GM23338 (cell line): ENCODE data around the gene TFB1M. TPM values are rescaled to one million over a fixed set of nuclear protein-coding genes. Genes with fewer than 3 reads are reported as not detected.
A peak's percentile ranks its signal among the peaks of the same experiment; 100 is the strongest.

Source experiments
- ATAC-seq: fragments of 200-7000 bp; cut with Tn5 transposase; 3 replicates; pipeline ENCODE4 v1.9.1; 2020
- DNase-seq: peaks from one replicate; pipeline ENCODE4 v3.0.0-alpha.2; 2015; ENCODE audit warnings: low spot score
- H2AFZ ChIP-seq: fragments of 200-600 bp; sonication (generic); 2 replicates; pipeline ENCODE4 v1.8.0; 2016; ENCODE audit warnings: antibody characterized with exemption, mild to moderate bottlenecking, moderate library complexity
- H3F3A ChIP-seq: fragments of 200-600 bp; sonication (generic); replicated peaks from 2 replicates; pipeline ENCODE4 v1.8.0; 2017; ENCODE audit warnings: antibody characterized with exemption, mixed run types, low read depth
- H3K27ac ChIP-seq: fragments of 200-600 bp; sonication (generic); 2 replicates; pipeline ENCODE4 v1.6.1; 2016; ENCODE audit warnings: low read depth
- H3K27me3 ChIP-seq: fragments of 200-600 bp; sonication (generic); 2 replicates; pipeline ENCODE4 v1.8.0; 2016; ENCODE audit warnings: mild to moderate bottlenecking, mixed run types, moderate library complexity; ENCODE audit not compliant: insufficient read depth
- H3K36me3 ChIP-seq: fragments of 200-600 bp; sonication (generic); 2 replicates; pipeline ENCODE4 v1.8.0; 2016; ENCODE audit warnings: mild to moderate bottlenecking; ENCODE audit not compliant: insufficient read depth
- H3K4me1 ChIP-seq: fragments of 200-600 bp; sonication (generic); 2 replicates; pipeline ENCODE4 v1.8.0; 2016; ENCODE audit warnings: mild to moderate bottlenecking, moderate library complexity; ENCODE audit not compliant: insufficient read depth
- H3K4me2 ChIP-seq: fragments of 200-600 bp; sonication (generic); 2 replicates; pipeline ENCODE4 v1.7.1; 2017; ENCODE audit warnings: mixed run types
- H3K4me3 ChIP-seq: fragments of 200-600 bp; sonication (generic); 2 replicates; pipeline ENCODE4 v1.6.1; 2016; ENCODE audit warnings: mixed run types
- H3K79me2 ChIP-seq: fragments of 200-600 bp; sonication (generic); replicated peaks from 2 replicates; pipeline ENCODE4 v1.8.0; 2017; ENCODE audit warnings: mild to moderate bottlenecking; ENCODE audit not compliant: insufficient read depth
- H3K9me2 ChIP-seq: fragments of 200-600 bp; sonication (generic); 2 replicates; pipeline ENCODE4 v1.8.0; 2017; ENCODE audit not compliant: insufficient read depth
- H4K20me1 ChIP-seq: fragments of 200-600 bp; sonication (generic); replicated peaks from 2 replicates; pipeline ENCODE4 v1.8.0; 2017; ENCODE audit warnings: mild to moderate bottlenecking; ENCODE audit not compliant: insufficient read depth
- H3K27ac Mint-ChIP-seq: 2 replicates; pipeline ENCODE4 v1.8.0; 2020; ENCODE audit warnings: inconsistent platforms, mild to moderate bottlenecking, moderate library complexity, mixed read lengths
- H3K27me3 Mint-ChIP-seq: 3 replicates; pipeline ENCODE4 v1.8.0; 2022; ENCODE audit warnings: low read depth, mild to moderate bottlenecking, moderate library complexity, mixed read lengths, inconsistent platforms; ENCODE audit not compliant: insufficient read depth, poor library complexity
- H3K36me3 Mint-ChIP-seq: 3 replicates; pipeline ENCODE4 v1.8.0; 2021; ENCODE audit warnings: low read depth, mild to moderate bottlenecking, inconsistent platforms, moderate library complexity, mixed read lengths
- H3K4me1 Mint-ChIP-seq: 3 replicates; pipeline ENCODE4 v1.8.0; 2020; ENCODE audit warnings: mild to moderate bottlenecking, inconsistent platforms, mixed read lengths
- H3K4me3 Mint-ChIP-seq: 3 replicates; pipeline ENCODE4 v1.8.0; 2021; ENCODE audit warnings: moderate library complexity, mild to moderate bottlenecking, inconsistent platforms, mixed read lengths
- H3K9me3 Mint-ChIP-seq: 3 replicates; pipeline ENCODE4 v1.8.0; 2020; ENCODE audit warnings: moderate library complexity, mild to moderate bottlenecking, inconsistent platforms, mixed read lengths
- CREB1 ChIP-seq: fragments of 250-450 bp; sonication (Bioruptor Pico); IDR thresholded peaks from 2 replicates; pipeline ENCODE4 v1.5.0; 2020; ENCODE audit warnings: low read depth, mild to moderate bottlenecking, moderate library complexity
- CTCF ChIP-seq, 2 experiments: fragments of 200-600 bp in 1 of 2; sonication (generic) in 1 of 2; conservative IDR thresholded peaks; 2 replicates each; pipeline versions ENCODE4 v1.5.1 to v1.6.1; 2016 to 2017; ENCODE audit warnings: antibody characterized with exemption in 2 of 2, low read depth in 2 of 2, mild to moderate bottlenecking in 2 of 2, moderate library complexity in 1 of 2
- ETS1 ChIP-seq: IDR thresholded peaks from 2 replicates; pipeline ENCODE4 v1.6.1; 2016; ENCODE audit warnings: antibody characterized with exemption
- EZH2 ChIP-seq: fragments of 200-600 bp; sonication (generic); IDR thresholded peaks from one replicate; pipeline ENCODE4 v1.8.0; 2017; ENCODE audit warnings: antibody characterized with exemption, mild to moderate bottlenecking, low read depth; ENCODE audit not compliant: unreplicated experiment
- EZH2phosphoT487 ChIP-seq: fragments of 200-600 bp; sonication (generic); IDR thresholded peaks from one replicate; pipeline ENCODE4 v1.8.1; 2018; ENCODE audit warnings: antibody characterized with exemption; ENCODE audit not compliant: unreplicated experiment
- JUNB ChIP-seq: IDR thresholded peaks from one replicate; pipeline ENCODE4 v1.6.1; 2016; ENCODE audit warnings: antibody characterized with exemption; ENCODE audit not compliant: unreplicated experiment
- NANOG ChIP-seq: IDR thresholded peaks from 2 replicates; pipeline ENCODE4 v1.6.1; 2016; ENCODE audit warnings: antibody characterized with exemption, borderline replicate concordance
- POLR2AphosphoS5 ChIP-seq: IDR thresholded peaks from 2 replicates; pipeline ENCODE4 v1.6.1; 2016; ENCODE audit warnings: antibody characterized with exemption, low read depth
- REST ChIP-seq: IDR thresholded peaks from one replicate; pipeline ENCODE4 v1.6.1; 2018; ENCODE audit warnings: antibody characterized with exemption; ENCODE audit not compliant: unreplicated experiment
- STAT1 ChIP-seq: IDR thresholded peaks from one replicate; pipeline ENCODE4 v1.6.1; 2016; ENCODE audit warnings: antibody characterized with exemption; ENCODE audit not compliant: unreplicated experiment
- ZNF114 ChIP-seq: fragments of 250-450 bp; sonication (Bioruptor Pico); IDR thresholded peaks from 2 replicates; pipeline ENCODE4 v1.5.0; 2020; ENCODE audit warnings: mild to moderate bottlenecking, moderate library complexity
- ZNF331 ChIP-seq: fragments of 250-450 bp; sonication (Bioruptor Pico); IDR thresholded peaks from 2 replicates; pipeline ENCODE4 v1.5.0; 2020; ENCODE audit warnings: low read depth, mild to moderate bottlenecking, moderate library complexity
- ZNF462 ChIP-seq: fragments of 250-450 bp; sonication (Bioruptor Pico); IDR thresholded peaks from 2 replicates; pipeline ENCODE4 v1.5.0; 2020; ENCODE audit warnings: mild to moderate bottlenecking, moderate library complexity
- polyA plus RNA-seq: library from polyadenylated mRNA; unstranded; fragments of >200 nt; fragmentation: Nextera tagmentation; extraction: Ambion mirVana; gene quantifications from 2 replicates; pipeline ENCODE4 v1.2.1, GENCODE V29; 2016
- total RNA-seq: library from RNA; depleted of rRNA; stranded (reverse); fragments of >200 nt; shearing (Covaris generic); gene quantifications from 2 replicates; pipeline ENCODE4 v1.2.3, GENCODE V29; 2014

The TFB1M gene
- total and polyA plus RNA-seq, 2 experiments from 2014 or later: 51.1 to 66.9 TPM

- Histone ChIP-seq H3K4me3 (peak overlapping the region; percentile 87), H3K36me3 (peaks cover 18% of the 10 kb centered on the region; the same call in 1 of the 2 replicates), H3K27ac (peak overlapping the region; percentile 64), H3K4me1 (no peaks in the 10 kb centered on the region; the same call in 1 of the 2 replicates), H2AFZ (peak overlapping the region; percentile 88), H3K27me3 (no peaks in the 10 kb centered on the region), H3K9me2 (peaks cover 2% of the 10 kb centered on the region; the same call in 1 of the 2 replicates), H3K79me2 (peaks cover 29% of the 10 kb centered on the region), H3K4me2 (peak overlapping the region; percentile 90), H3F3A (no peaks in the 10 kb centered on the region), H4K20me1 (0 out of 2 replicates have a peak, but pooled peaks cover 6% of the 10 kb centered on the region)
- no peaks in the 10 kb centered on the region for H3K9me3 Mint-ChIP-seq
- H3K4me1 Mint-ChIP-seq: peaks cover 5% of the 10 kb centered on the region; the same call in 1 of the 3 replicates
- H3K4me3 Mint-ChIP-seq: peak overlapping the region; percentile 99
- H3K36me3 Mint-ChIP-seq: peaks cover 28% of the 10 kb centered on the region; the same call in 2 of the 3 replicates
- TF ChIP-seq NANOG (no peak), EZH2phosphoT487 (no peak), ZNF114 (CRISPR knock-in tag) (no peak), CTCF (conservative IDR thresholded peaks at IDR 0.05; ENCODE audit: low read depth in 2 of 2) (no peak), JUNB (no peak), ETS1 (no peak), POLR2AphosphoS5 (no peak), EZH2 (no peak), STAT1 (no peak), CREB1 (CRISPR knock-in tag) (no peak), ZNF331 (CRISPR knock-in tag) (no peak), REST (no peak), ZNF462 (CRISPR knock-in tag) (no peak)
- DNase-seq (no peak), ATAC-seq (peak; percentile 50)
- peaks cover 3% of the 10 kb centered on the region for H3K27me3 Mint-ChIP-seq
- H3K27ac Mint-ChIP-seq: peak overlapping the region; percentile 96
Observed at GRCh38 chr6:155313602-155314091, 637 bp downstream of the TFB1M start.
